GM19240 (cell line): ENCODE data around the gene DAZL.

Experiments
- DNase-seq: peaks from one replicate; pipeline ENCODE4 v3.0.0; 2011; ENCODE audit warnings: low spot score; ENCODE audit not compliant: insufficient read length

DAZL gene

DNA sequence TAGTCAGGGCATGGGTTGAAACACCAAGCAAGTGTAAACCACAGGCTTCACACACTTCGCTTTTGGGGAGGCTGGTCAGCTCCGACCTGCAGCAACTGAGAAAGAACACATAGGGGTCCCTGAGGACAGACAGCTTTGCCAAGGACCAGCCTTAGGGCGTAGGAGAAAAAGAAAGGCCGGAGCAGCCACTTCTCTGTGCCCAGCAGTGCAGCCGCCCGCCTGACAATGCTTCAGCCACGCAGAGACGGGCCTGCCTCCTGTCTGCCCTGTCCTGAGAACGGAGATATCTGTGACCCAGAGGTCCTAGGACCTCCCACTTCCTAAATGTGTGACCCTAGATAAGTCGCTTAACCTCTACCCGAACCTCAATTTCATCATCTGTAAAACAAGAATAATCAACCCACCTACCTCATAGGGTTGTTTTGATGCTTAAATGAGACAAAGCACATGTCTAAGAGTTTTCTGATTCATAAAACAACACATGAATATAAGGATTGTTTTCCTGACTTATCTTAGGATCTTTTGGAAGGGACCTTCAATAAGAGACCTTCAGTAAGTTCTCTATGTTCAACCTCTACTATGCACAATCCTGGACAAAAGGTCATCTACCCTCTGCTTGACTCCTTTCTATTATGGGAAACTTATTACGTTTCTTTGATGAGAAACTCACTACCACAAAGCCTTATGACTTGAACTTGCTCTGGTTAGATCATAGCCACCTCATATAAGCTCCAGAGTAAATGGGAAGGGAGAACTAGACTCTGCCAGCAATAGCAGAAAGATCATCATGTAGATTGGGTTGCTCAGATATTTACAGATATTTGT is 58.8 kb downstream of the DAZL start:
- DNase-seq: no peak

DNA sequence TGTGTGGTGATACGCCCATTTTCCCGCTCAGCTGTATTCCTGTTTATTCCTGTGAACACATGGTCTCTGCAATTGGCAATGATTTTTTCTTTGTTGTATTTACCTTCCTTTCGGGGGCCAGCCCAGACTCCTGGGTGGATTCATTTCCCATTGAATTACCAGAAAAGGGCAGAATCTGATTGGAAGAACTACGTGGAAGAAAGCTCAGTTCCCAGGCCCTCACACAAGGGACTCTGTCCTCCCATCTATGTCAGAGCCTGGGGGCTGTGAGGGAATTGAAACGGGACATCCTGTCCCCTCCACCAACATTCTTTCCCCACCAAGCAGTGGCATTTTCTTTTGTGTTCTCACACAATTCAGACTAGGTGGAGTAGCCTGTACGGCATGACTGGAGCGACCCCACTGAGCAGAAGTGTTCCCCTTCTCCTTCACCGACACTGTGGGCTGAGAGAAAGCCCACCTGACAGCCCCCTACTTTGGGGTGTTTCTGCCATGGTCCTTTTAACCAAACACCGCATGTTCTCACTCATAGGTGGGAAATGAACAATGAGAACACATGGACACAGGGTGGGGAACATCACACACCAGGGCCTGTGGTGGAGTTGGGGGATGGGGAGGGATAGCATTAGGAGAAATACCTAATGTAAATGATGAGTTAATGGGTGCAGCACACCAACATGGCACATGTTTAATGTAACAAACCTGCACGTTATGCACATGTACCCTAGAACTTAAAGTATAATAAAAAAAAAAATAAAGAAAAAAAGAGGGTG is 59.6 kb downstream of the DAZL start:
- no peak for DNase-seq

DNA sequence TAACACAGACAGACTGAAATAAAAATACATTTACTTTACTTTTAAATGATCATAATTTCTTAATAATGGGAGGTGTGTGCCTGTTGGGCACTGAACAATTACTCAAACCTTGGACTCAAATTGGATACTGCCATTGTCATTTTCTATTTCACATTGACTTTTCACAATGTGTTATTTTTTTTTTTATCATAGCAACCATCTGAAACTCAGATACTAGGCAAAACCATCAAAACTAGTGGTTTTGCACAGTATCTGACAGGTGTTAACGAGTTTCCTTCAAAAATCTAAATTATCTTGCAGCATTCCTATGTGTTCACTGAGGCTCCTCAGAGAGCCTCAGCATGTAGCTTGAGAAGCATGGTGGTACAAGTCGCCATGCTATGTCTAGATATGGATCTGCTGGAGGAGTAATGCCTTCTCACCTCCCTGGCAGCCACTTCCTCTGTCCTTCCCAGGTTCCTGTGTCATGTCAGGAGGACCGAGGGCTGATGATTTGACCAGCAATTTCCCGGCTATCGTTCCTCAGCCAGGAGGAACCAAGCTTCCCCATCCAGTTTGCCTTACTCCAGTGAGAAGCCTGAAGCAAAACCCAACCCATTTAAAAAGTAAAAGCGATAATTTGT is 61.9 kb downstream of the DAZL start:
- no peak for DNase-seq

DNA sequence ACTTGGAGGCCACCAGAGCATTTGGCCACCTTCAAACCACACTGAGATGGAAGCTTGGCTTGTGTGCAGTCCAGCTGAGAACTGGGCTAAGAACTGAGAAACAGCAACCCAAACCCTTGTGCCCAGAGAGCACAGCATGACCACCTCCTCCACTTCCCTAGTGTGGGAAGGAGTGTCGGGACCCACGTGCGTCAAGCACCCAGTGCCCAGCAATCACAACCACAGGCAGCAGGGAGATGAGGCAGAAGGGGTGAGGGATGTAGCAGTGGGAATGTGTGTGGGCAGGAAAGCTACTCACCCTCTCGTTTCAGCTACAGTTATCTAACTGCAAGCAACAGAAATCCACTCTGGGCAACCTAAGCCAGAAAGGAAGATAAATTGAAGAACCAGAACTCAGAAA is 66.7 kb downstream of the DAZL start:
- no peak for DNase-seq

DNA sequence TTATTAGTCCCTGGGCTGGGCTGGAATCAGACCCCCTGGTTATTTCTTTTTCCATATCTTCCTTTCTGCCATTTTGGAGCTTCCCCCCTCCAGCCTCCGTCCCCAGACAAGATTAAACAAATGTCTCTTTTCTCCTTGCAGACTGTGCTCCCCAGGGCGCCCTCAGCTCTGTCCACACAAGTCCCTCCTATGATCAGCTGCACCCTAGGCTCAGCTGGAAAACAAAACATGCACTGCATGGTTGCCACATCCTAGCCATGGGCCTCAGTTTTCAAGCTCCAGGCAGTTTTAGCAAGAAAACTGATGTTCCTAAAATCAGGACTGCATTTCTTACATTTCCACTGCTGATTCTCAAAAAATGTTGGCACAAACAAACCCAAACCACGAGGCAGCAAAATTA is 68.2 kb downstream of the DAZL start:
- no peak for DNase-seq
